Upper lobe of left lung (tissue), 6 donors: Measurements from ENCODE around the gene ANKRD31. TPM values are rescaled to one million over a fixed set of nuclear protein-coding genes. Genes with fewer than 3 reads are reported as not detected.

Source experiments
- ATAC-seq, 2 donors: fragments of 200-7000 bp; cut with Tn5 transposase; one replicate each; pipeline ENCODE4 v1.9.1; 2022; ENCODE audit warnings: mild to moderate bottlenecking in 2 of 2, moderate library complexity in 2 of 2; ENCODE audit not compliant: low FRiP score in 2 of 2
- DNase-seq, 2 donors: peaks; one replicate each; pipeline ENCODE4 v3.0.0-alpha.2; 2019 to 2020
- H3K27ac ChIP-seq, 4 donors: fragments of 200-600 bp; sonication (generic); one replicate each; pipeline ENCODE4 v1.5.1; 2016 to 2019
- H3K27me3 ChIP-seq, 4 donors: fragments of 200-600 bp; sonication (generic); one replicate each; pipeline ENCODE4 v1.5.1; 2017 to 2019
- H3K36me3 ChIP-seq, 4 donors: fragments of 200-600 bp; sonication (generic); one replicate each; pipeline ENCODE4 v1.5.1; 2016 to 2019
- H3K4me1 ChIP-seq, 4 donors: fragments of 200-600 bp; sonication (generic); one replicate each; pipeline ENCODE4 v1.5.1; 2018 to 2019
- H3K4me3 ChIP-seq, 4 donors: fragments of 200-600 bp; sonication (generic); one replicate each; pipeline ENCODE4 v1.5.1; 2017 to 2019; ENCODE audit warnings: mild to moderate bottlenecking in 2 of 4, moderate library complexity in 1 of 4
- H3K9me3 ChIP-seq, 4 donors: fragments of 200-600 bp; sonication (generic); one replicate each; pipeline ENCODE4 v1.5.1; 2018 to 2019
- CTCF ChIP-seq, 6 experiments: fragments of 450-650 bp in 4 of 6; fragments of 200-600 bp in 2 of 6; sonication (generic) in 2 of 6; IDR thresholded peaks; one replicate each; pipeline ENCODE4 v1.5.1; 2016 to 2019; ENCODE audit warnings: antibody characterized with exemption in 6 of 6
- EP300 ChIP-seq, 4 donors: sonication (generic); formaldehyde crosslinking; IDR thresholded peaks; one replicate each; pipeline ENCODE4 v1.5.1; 2017; ENCODE audit warnings: antibody characterized with exemption in 4 of 4, control low read depth in 2 of 4
- POLR2A ChIP-seq, 4 donors: fragments of 450-650 bp; IDR thresholded peaks; one replicate each; pipeline ENCODE4 v1.5.1; 2016 to 2017; ENCODE audit warnings: antibody characterized with exemption in 4 of 4, mild to moderate bottlenecking in 2 of 4
- POLR2AphosphoS5 ChIP-seq, 2 donors: sonication (generic); formaldehyde crosslinking; IDR thresholded peaks; one replicate each; pipeline ENCODE4 v1.5.1; 2017; ENCODE audit warnings: antibody characterized with exemption in 2 of 2
- WGBS, 2 donors: methylation state at CpG; one replicate each; pipeline ENCODE4 v1.1.5; 2017 to 2018; 5-methylcytosine and 5-hydroxymethylcytosine counted together
- total RNA-seq, 6 donors: library from RNA; depleted of rRNA in 4 of 6; stranded (reverse); fragments of >200 nt in 4 of 6; gene quantifications; one replicate each; pipeline versions ENCODE4 v1.1.0 to v1.2.1, GENCODE V29; 2016 to 2021
- donor health status: DM: no; HTN: no; CAD: no; lungs with moderate emphysema.
- donor health status: DM: no; HTN: yes; CAD: no; lungs with severe emphysema.

The ANKRD31 gene
- total RNA-seq, 6 donors from 2014 or later, result under 0.01 to 0.17 (median 0.11) TPM; not detected in 2

DNA sequence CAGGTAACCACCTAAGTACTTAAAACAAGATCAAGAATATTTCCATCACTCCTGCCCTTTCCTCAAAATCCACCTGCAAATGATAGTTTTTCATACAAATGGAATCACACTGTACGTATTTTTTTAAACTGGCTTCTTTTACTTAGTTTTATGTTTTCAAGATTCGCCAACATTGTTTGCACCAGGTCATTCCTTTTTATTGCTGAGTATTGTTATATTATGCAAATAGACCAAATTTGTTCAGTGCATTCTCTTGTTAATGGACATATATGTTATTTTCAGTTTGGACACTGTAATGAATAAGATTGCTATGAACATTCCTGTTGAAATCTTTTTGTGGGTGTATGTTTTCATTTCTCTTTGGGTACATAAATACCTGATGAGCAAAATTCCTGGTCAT, 8.3 kb upstream of the ANKRD31 start:
- no peaks in the 10 kb centered on the region for H3K27me3 ChIP-seq
- H3K4me3 ChIP-seq, result no peak overlapping the region
- H3K9me3 ChIP-seq, result no peaks in the 10 kb centered on the region
- no peak for ATAC-seq
- TF ChIP-seq POLR2A (IDR thresholded peaks at IDR 0.05) (no peak), EP300 (IDR thresholded peaks at IDR 0.05) (no peak), POLR2AphosphoS5 (IDR thresholded peaks at IDR 0.05) (no peak), CTCF (IDR thresholded peaks at IDR 0.05) (no peak)
- H3K36me3 ChIP-seq, result no peaks in the 10 kb centered on the region
- no peak overlapping the region for H3K27ac ChIP-seq
- no peak for DNase-seq
- H3K4me1 ChIP-seq, result no peaks in the 10 kb centered on the region
- 90 to 98% methylated on average over 2 of the region's 2 CpGs for WGBS, 2 donors

DNA sequence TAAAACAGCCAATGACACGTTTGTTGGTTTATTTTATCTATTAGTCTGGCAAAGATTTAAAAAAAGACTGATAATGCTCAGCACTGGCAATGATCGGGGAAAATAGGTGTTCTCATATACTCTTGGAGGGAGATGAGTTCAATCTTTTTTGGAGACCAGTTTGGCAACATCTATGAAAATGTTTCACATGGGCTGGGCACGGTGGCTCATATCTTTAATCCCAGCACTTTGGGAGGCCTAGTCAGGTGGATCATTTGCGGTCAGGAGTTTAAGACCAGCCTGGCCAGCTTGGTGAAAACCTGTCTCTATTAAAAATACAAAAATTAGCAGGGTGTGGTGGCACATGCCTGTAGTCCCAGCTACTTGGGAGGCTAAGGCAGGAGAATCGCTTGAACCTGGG, 6.8 kb upstream of the ANKRD31 start:
- ATAC-seq (no peak), DNase-seq (no peak)
- Histone ChIP-seq H3K4me3 (no peak overlapping the region), H3K9me3 (no peaks in the 10 kb centered on the region), H3K27ac (no peak overlapping the region), H3K4me1 (no peaks in the 10 kb centered on the region), H3K27me3 (no peaks in the 10 kb centered on the region), H3K36me3 (no peaks in the 10 kb centered on the region)
- 82 to 90% methylated on average over 5 of the region's 5 CpGs for WGBS, 2 donors
- TF ChIP-seq CTCF (IDR thresholded peaks at IDR 0.05) (no peak), POLR2A (IDR thresholded peaks at IDR 0.05) (no peak), POLR2AphosphoS5 (IDR thresholded peaks at IDR 0.05) (no peak), EP300 (IDR thresholded peaks at IDR 0.05) (no peak)

DNA sequence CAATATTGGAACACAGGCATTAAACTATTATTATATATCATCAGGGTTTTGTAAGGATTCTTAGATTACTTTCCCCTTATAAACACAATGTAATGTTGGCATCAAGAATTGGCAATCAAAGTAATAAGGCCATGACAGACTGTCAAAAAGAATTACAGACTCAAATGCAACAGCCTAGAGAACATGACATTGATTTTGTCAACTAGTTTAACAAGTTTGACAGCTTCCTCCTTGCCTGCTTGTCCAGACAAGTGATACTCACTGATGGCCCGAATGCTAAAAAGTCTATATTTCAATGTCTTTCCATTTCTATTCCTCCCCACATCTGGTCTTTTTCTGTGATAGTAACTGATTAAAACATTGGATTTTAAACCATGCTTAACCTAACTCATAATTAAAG, 6.4 kb upstream of the ANKRD31 start:
- H3K36me3 ChIP-seq, result no peaks in the 10 kb centered on the region
- DNase-seq, result no peak
- no peaks in the 10 kb centered on the region for H3K9me3 ChIP-seq
- H3K27me3 ChIP-seq, result no peaks in the 10 kb centered on the region
- WGBS, 2 donors, result 50 to 64% methylated on average over 1 of the region's 1 CpG
- ATAC-seq, result no peak
- TF ChIP-seq POLR2A (IDR thresholded peaks at IDR 0.05), result no peak
- TF ChIP-seq CTCF (IDR thresholded peaks at IDR 0.05), result no peak
- TF ChIP-seq EP300 (IDR thresholded peaks at IDR 0.05), result no peak
- no peak for TF ChIP-seq POLR2AphosphoS5 (IDR thresholded peaks at IDR 0.05)
- no peak overlapping the region for H3K27ac ChIP-seq
- H3K4me1 ChIP-seq, result no peaks in the 10 kb centered on the region
- H3K4me3 ChIP-seq, result no peak overlapping the region

DNA sequence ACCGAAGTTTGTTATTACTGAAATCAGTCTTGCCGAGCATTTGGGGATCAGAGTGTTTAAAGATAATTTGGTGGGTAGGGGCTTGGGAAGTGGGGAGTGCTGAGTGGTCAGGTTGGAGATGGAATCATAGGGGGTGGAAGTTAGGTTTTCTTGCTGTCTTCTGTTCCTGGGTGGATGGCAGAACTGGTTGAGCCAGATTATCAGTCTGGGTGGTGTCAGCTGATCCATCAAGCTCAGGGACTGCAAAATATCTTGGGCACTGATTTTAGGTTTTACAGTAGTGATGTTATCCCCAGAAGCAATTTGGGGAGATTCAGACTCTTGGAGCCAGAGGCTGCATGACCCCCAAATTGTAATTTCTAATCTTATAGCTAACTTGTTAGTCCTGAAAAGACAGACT, 5.4 kb upstream of the ANKRD31 start:
- TF ChIP-seq CTCF (IDR thresholded peaks at IDR 0.05), result no peak
- TF ChIP-seq POLR2AphosphoS5 (IDR thresholded peaks at IDR 0.05), result no peak
- TF ChIP-seq POLR2A (IDR thresholded peaks at IDR 0.05), result no peak
- no peak for TF ChIP-seq EP300 (IDR thresholded peaks at IDR 0.05)
- no peak for ATAC-seq
- DNase-seq, result no peak
- 84 to 89% methylated on average over 2 of the region's 2 CpGs for WGBS, 2 donors
- Histone ChIP-seq H3K4me1 (peaks cover 0 to 6% (median 2%) of the 10 kb centered on the region in 4 donors), H3K27me3 (no peaks in the 10 kb centered on the region), H3K27ac (no peak overlapping the region), H3K9me3 (no peaks in the 10 kb centered on the region), H3K4me3 (no peak overlapping the region), H3K36me3 (no peaks in the 10 kb centered on the region)

- 61 to 72% methylated on average over 2 of the region's 2 CpGs for WGBS, 2 donors
- no peaks in the 10 kb centered on the region for H3K9me3 ChIP-seq
- H3K36me3 ChIP-seq, result no peaks in the 10 kb centered on the region
- H3K27ac ChIP-seq, result no peak overlapping the region
- ATAC-seq, result no peak
- DNase-seq, result no peak
- H3K4me1 ChIP-seq, result peaks cover 5 to 14% (median 8%) of the 10 kb centered on the region in 4 donors
- TF ChIP-seq POLR2AphosphoS5 (IDR thresholded peaks at IDR 0.05) (no peak), CTCF (IDR thresholded peaks at IDR 0.05) (peak in 1 of 6 experiments; percentile 12), POLR2A (IDR thresholded peaks at IDR 0.05) (no peak), EP300 (IDR thresholded peaks at IDR 0.05) (no peak)
- H3K27me3 ChIP-seq, result no peaks in the 10 kb centered on the region
- no peak overlapping the region for H3K4me3 ChIP-seq
Measured at GRCh38 chr5:75239681-75240080, 3.0 kb upstream of the ANKRD31 start.
